Measurements from ENCODE around the gene BUD23. TPM values are rescaled to one million over a fixed set of nuclear protein-coding genes. Genes with fewer than 3 reads are reported as not detected.

BUD23 gene
- total RNA-seq, 2 donors from 2014 or later = 54.6 to 82.3 TPM

DNA sequence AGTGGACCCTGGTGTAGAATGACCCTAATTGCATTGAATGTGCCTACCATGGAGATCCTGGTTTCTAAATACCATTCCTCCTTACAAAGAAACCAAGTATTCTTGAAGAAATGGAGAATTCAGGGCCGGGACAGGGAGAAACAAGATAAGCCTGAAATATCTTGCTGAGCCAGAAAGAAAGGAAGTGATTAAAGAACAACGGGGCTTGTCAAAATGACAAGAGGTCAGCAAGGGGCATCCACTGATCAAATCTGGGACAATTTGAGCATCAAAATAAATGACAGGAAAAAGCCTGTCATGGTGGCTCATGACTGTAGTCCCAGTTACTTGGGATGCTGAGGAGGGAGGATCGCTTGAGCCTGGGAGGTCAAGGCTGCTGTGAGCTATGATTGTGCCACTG lies 47.1 kb downstream of the BUD23 start:
- no peak overlapping the region for H3K27ac Mint-ChIP-seq
- H3K36me3 Mint-ChIP-seq (ENCODE audit: low read depth) = no peaks in the 10 kb centered on the region
- peaks cover 5% of the 10 kb centered on the region for H3K4me1 Mint-ChIP-seq
- no peak for ATAC-seq (replicated peaks)
- no peaks in the 10 kb centered on the region for H3K9me3 Mint-ChIP-seq
- H3K4me3 Mint-ChIP-seq = no peak overlapping the region
- peaks cover 4% of the 10 kb centered on the region for H3K27me3 Mint-ChIP-seq

DNA sequence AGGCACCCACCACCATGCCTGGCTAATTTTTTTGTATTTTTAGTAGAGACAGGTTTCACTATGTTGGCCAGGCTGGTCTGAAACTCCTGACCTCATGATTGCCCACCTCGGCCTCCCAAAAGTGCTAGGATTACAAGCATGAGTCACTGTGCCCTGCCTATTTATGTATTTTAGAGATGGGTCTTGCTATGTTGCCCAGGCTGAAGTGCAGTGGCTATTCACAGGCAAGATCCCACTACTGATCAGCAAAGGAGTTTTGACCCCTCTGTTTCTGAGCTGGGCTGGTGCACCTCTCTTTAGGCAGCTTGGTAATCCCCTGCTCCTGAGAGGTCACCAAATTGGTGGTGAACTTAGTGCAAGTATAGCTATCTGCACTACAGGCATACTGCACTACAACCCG lies 49.0 kb downstream of the BUD23 start:
- Mint-ChIP-seq H3K27ac (no peak overlapping the region), H3K4me1 (peaks cover 5% of the 10 kb centered on the region), H3K9me3 (no peaks in the 10 kb centered on the region), H3K4me3 (no peak overlapping the region), H3K36me3 (ENCODE audit: low read depth) (peaks cover 9% of the 10 kb centered on the region), H3K27me3 (peaks cover 4% of the 10 kb centered on the region)
- no peak for ATAC-seq (replicated peaks)

DNA sequence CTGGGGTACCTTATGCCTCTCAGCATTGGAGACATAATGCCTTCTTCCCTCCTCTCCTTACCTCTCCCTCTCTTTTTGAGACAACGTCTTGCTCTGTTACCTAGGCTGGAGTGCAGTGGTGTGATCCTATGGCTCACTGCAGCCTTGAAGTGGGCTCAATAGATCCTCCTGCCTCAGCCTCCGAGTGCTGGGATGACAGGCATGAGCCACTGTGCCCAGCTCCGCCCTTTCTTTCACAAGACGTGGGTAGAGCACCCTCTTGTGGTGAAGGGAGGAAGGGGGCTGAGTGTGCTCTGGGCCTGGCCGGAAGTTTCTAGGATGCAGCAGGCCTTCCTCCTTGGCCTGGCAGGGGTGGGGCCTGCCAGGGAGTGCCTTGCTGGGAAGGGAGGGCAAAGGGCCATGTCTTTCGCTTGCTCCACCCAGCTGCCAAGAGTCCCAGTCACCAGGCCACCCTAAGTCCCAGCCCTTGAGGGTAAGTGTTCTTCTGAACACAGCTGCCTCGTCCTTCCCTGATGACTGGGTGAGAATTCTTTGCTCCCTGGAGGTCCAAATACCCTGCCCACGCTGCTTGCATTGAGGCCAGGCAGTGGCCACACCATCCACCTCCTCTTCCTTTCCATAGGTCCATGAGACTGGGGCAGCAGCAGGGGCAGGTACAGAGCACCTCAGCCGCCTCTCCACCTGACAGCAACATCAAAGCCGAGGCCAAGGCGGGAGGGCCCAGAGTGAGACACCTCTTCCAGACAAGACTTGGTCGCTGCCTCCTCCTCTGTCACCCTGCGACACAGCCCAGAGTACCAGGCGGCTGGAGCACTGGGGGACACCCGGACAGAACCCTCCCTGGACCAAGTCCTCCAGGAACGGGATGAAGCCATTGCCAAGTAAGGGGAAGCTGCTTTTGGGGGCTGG lies 51.5 kb downstream of the BUD23 start:
- Mint-ChIP-seq H3K27ac (peak overlapping the region; percentile 22), H3K27me3 (no peaks in the 10 kb centered on the region), H3K4me1 (peaks cover 5% of the 10 kb centered on the region), H3K4me3 (no peak overlapping the region), H3K36me3 (ENCODE audit: low read depth) (peaks cover 9% of the 10 kb centered on the region), H3K9me3 (no peaks in the 10 kb centered on the region)
- ATAC-seq (replicated peaks) = peak; percentile 56

DNA sequence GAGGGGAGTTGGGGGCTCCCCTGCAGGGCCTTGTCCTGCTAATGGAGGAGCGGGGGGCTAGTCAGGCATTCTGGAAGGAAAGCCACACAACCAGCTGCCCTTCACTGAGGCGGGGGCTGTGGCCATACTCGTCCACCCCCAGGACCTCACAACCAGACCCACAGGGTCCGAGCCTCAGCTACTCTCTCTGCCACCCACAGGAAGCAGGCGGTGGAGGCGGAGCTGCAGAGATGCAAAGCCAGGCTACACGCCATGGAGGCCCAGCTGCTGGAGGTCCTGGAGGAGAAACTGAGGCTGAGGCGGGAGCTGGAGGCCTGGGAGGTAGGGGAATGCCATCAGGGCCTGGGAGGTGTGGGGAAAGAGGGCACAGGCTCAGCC lies 52.1 kb downstream of the BUD23 start:
- ATAC-seq (replicated peaks) = no peak
- Mint-ChIP-seq H3K9me3 (no peaks in the 10 kb centered on the region), H3K27me3 (no peaks in the 10 kb centered on the region), H3K4me3 (no peak overlapping the region), H3K36me3 (ENCODE audit: low read depth) (peaks cover 9% of the 10 kb centered on the region), H3K4me1 (peaks cover 5% of the 10 kb centered on the region), H3K27ac (no peak overlapping the region)

DNA sequence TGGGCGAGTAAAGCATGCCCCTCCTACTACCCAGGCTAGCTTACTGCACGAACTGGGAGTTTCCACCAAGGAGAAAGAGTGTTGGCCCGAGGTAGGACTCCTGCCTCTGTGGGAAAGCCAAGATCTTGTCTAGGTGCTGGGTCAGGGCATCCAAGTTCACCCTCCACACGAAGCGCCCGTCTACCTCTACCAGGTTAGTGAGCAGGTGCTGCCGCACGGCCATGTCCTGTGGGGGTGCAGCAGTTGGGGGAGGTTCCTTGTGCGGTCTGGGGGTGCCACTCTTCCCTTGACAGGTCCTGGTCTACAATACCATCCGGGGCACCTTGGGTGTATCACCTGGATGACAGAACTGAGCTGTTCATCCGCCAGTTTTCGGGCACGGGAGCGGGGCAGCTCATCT lies 53.5 kb downstream of the BUD23 start:
- H3K36me3 Mint-ChIP-seq (ENCODE audit: low read depth) = peaks cover 9% of the 10 kb centered on the region
- peak overlapping the region; percentile 84 for H3K4me3 Mint-ChIP-seq
- H3K9me3 Mint-ChIP-seq = no peaks in the 10 kb centered on the region
- H3K27me3 Mint-ChIP-seq = no peaks in the 10 kb centered on the region
- no peak overlapping the region for H3K27ac Mint-ChIP-seq
- peaks cover 5% of the 10 kb centered on the region for H3K4me1 Mint-ChIP-seq
- ATAC-seq (replicated peaks) = no peak

DNA sequence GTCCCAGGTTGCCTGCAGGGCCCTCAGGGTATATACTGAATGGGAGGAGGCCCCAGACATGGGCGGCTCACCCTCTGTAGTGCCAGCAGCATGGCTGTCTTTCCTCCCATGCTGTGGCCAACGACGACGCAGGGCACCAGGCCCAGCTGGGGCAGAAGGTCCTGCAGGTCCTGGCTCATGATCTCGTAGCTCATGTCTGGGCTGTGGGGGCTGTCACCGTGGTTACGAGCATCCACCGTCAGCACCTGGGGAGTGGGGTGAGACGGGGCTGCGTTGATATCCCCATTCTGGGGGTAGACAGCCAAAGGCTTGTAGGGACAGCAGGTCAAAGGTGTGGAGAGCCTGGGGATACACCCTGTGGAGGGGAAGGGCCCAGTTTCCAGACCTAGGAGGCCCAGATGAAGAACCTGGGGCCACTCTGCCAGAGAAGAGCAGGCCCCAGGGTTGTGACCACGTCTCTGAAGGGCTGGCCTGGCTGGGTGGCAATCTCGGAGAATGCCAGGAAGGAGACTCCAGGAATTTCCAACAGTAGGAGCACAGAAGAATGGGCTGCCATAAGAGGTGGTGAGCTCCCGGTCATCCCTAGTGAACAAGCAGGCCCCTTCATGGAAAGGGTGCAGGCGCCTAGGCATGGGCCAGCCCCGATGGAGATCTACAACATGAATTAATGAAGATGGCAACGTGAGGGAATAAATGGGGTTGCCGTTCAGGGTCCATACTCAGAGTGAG lies 54.3 kb downstream of the BUD23 start:
- Mint-ChIP-seq H3K4me1 (peaks cover 5% of the 10 kb centered on the region), H3K4me3 (peak overlapping the region; percentile 84), H3K27ac (peak overlapping the region; percentile 81), H3K9me3 (no peaks in the 10 kb centered on the region), H3K36me3 (ENCODE audit: low read depth) (peaks cover 9% of the 10 kb centered on the region), H3K27me3 (no peaks in the 10 kb centered on the region)
- ATAC-seq (replicated peaks) = no peak

DNA sequence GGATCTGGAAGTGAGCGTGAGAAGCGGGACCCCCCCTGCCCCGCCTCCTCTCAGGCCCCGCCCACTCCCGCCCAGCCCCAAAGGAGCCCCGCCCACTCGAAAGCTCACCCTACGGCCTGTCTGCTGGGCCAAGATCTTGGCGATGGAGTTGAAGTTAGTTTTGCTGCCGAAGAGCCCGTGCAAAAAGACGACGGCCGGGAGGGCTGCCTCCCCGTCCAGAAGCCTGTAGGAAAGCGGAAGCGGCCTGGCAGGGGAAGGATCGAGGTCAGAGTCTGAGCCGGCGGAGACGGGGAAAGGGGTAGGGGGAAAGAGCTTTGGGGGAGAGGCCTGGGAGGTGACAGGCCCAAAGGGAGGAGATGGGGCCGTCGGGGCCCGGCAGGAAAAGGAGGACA lies 54.8 kb downstream of the BUD23 start:
- Mint-ChIP-seq H3K36me3 (ENCODE audit: low read depth) (peaks cover 9% of the 10 kb centered on the region), H3K4me1 (peaks cover 5% of the 10 kb centered on the region), H3K9me3 (no peaks in the 10 kb centered on the region), H3K27ac (peak overlapping the region; percentile 81), H3K4me3 (peak overlapping the region; percentile 84), H3K27me3 (no peaks in the 10 kb centered on the region)
- ATAC-seq (replicated peaks) = peak; percentile 10

DNA sequence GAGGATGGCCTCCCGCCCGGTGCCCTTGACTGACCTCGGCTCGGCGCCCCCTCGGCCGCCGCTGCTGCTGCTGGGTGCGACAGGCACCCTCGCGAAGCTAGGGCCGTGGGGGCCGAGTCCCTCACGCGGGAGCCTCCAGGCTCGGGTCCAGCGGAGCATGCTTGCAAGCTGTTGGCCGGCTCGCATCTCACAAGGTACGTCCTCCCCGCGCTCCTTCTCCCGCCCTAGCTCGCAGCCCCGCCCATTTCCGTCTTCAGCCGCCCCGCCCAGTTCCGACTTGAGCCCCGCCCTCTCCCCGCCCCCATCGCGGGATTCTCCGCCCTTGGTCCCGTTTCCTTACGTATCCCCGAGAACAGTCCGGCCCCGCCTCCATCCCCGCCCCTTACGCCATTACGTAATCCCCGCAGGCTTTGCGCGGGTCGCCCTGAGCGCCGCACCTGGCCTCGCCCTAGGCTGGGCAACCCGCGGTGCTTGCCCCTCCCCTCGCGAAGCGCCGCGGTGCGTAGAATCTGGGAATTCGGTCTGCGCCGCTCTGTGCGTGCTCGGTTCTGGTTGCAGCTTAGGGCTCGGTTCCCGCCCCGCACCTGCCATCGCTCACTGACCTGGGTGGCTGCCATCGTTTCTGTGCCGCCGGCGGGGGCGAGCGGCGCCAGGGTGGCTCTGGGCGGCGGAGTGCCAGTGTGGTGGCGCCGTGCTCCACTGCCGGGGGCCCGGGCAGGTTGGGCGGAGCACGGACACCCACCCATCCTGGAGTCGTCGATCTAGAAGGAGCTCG lies 55.4 kb downstream of the BUD23 start, which contains the start of gene ABHD11:
TSS of gene ABHD11 (minus strand) at position 191 of the 775 bp plus-strand sequence. CDS start at position 159, 32 bp downstream.
- Mint-ChIP-seq H3K4me3 (peak within 1 kb of the TSS; percentile 84), H3K9me3 (no peaks in the 10 kb centered on the region), H3K27ac (peak within 1 kb of the TSS; percentile 81), H3K4me1 (peaks cover 5% of the 10 kb centered on the region), H3K36me3 (ENCODE audit: low read depth) (peaks cover 9% of the 10 kb centered on the region), H3K27me3 (no peaks in the 10 kb centered on the region)
- peak; percentile 94 for ATAC-seq (replicated peaks)

DNA sequence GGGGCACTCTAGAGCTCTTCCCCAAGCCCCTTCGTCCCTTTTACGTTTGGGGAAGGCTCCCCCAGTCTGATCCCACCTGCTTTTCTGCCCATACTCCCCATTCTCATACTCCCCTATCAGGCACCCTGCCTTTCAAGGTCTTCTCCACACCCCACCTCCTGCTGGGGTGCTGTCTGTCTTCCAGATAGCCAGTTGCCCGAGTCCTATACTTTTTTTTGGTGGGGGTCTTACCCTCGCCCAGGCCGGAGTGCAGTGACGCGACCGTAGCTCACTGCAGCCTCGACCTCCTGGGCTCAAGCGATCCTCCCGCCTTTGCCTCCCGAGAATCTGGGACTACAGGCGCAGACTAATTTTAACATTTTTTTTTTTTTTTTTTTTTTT lies 56.0 kb downstream of the BUD23 start:
- Mint-ChIP-seq H3K9me3 (no peaks in the 10 kb centered on the region), H3K27ac (peak overlapping the region; percentile 73), H3K4me1 (peaks cover 5% of the 10 kb centered on the region), H3K4me3 (peak overlapping the region; percentile 84), H3K27me3 (no peaks in the 10 kb centered on the region), H3K36me3 (ENCODE audit: low read depth) (peaks cover 9% of the 10 kb centered on the region)
- no peak for ATAC-seq (replicated peaks)

DNA sequence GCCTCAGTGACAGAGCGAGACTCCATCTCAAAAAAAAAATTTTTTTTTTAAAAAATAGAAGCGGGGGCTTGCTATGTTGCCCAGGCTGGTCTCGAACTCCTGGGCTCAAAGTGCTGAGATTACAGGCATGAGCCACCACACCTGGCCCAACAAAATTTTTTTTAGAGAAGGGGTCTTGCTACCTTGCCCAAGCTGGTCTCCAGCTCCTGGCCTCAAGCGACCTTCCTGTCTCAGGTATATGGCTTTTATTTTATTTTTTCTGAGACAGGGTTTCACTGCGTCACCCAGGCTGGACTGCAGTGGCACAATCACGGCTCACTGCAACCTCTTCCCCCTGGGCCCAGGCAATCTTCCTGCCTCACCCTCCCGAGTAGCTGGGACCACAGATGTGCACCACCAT lies 56.8 kb downstream of the BUD23 start:
- Mint-ChIP-seq H3K4me1 (no peaks in the 10 kb centered on the region), H3K4me3 (no peak overlapping the region), H3K9me3 (no peaks in the 10 kb centered on the region), H3K27ac (no peak overlapping the region), H3K36me3 (ENCODE audit: low read depth) (peaks cover 9% of the 10 kb centered on the region), H3K27me3 (no peaks in the 10 kb centered on the region)
- no peak for ATAC-seq (replicated peaks)

DNA sequence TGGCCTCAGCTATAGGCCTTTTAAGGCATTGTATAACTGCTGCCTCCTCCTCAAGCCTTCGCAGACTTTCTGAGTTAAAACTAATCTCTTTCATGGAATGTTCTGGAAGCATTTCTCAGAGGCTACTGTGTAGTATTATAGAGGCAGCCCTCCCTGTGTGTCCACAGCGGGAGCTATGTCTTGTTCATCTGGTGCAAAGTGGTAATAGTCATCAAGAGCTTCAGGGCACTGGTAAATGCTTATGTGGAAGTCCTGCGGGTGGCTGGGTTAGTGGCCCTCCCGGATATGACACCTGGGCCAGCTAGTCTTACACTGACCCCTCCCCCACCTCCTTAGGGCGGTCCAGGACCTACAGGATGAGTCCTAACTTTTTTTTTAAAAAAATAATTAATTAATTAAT lies 57.4 kb downstream of the BUD23 start:
- H3K9me3 Mint-ChIP-seq = no peaks in the 10 kb centered on the region
- no peak overlapping the region for H3K4me3 Mint-ChIP-seq
- H3K27ac Mint-ChIP-seq = no peak overlapping the region
- ATAC-seq (replicated peaks) = no peak
- peaks cover 9% of the 10 kb centered on the region for H3K36me3 Mint-ChIP-seq (ENCODE audit: low read depth)
- H3K4me1 Mint-ChIP-seq = no peaks in the 10 kb centered on the region
- no peaks in the 10 kb centered on the region for H3K27me3 Mint-ChIP-seq

DNA sequence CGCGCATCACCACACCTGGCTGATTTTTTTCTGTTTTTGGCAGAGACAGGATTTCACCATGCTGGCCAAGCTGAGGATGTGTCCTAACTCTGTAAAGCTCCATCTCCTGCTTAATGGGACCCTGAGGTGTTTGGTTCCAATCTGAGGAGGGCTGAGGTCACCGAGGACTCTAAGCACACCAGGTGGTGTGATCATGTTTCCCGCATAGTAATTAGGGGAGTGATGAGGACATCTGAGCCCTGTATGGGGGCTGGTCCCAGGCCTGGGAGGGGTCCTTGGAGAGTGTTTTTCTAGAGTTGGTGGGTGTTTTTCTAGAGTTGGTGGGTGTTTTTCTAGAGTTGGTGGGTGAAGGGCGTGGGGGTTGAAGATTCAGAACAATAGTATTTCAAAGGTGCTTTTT lies 58.2 kb downstream of the BUD23 start:
- Mint-ChIP-seq H3K4me3 (no peak overlapping the region), H3K36me3 (ENCODE audit: low read depth) (peaks cover 4% of the 10 kb centered on the region), H3K9me3 (no peaks in the 10 kb centered on the region), H3K4me1 (no peaks in the 10 kb centered on the region), H3K27me3 (no peaks in the 10 kb centered on the region), H3K27ac (no peak overlapping the region)
- ATAC-seq (replicated peaks) = no peak

DNA sequence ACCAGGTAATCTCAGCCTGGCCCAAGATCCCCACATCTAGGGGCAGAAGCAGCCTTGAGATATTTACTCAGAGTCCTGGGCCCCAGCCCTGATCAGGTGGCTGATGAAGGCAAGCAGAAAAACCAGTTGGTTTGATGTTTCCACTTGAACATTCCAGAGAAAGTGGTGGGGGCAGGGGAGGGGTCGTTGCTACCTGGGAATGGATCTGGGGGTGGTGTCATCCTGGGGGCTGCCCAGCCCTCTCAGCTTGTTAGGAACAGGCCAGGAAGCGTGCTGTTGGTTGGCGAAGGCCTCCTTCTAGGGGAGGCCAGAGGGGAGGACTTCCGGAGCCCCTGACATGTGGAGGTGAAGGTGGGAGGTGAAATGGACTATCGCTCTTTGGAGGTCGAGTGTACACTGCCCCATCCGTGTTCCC lies 58.9 kb downstream of the BUD23 start:
- no peaks in the 10 kb centered on the region for H3K9me3 Mint-ChIP-seq

More for the DNA sequence above, 58.9 kb downstream of the BUD23 start:
- Mint-ChIP-seq H3K4me3 (no peak overlapping the region), H3K27ac (no peak overlapping the region), H3K36me3 (ENCODE audit: low read depth) (no peaks in the 10 kb centered on the region), H3K4me1 (no peaks in the 10 kb centered on the region), H3K27me3 (no peaks in the 10 kb centered on the region)
- no peak for ATAC-seq (replicated peaks)
